ENCODE results near the gene ARHGAP32. TPM values are rescaled to one million over a fixed set of nuclear protein-coding genes. Genes with fewer than 3 reads are reported as not detected.

The ARHGAP32 gene
- total RNA-seq, 1 experiment from 2014 or later: 22.0 TPM

DNA sequence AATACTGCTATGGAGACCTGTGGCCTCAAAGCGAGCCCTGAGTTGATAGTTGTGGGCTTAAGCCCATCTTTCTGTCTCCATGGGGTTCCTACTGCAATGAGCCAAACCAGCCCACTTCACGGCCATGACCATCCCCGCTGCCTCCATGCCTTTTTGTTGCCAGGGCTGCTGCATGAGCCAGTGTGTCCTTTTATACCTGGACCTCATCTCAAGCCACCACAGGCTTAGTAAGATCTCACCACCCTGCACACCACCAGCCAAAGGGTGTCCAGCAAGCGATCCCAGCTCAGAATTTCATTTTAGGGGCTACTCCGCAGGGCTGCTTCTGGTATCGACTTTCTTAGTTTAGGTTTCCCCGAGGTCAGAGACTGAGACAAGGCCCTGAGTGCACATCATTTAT lies 257.8 kb downstream of the ARHGAP32 start:
- peaks cover 0 to 3% of the 10 kb centered on the region in 2 experiments; a peak in 2 of 5 replicates for H3K9me3 Mint-ChIP-seq
- H3K27ac Mint-ChIP-seq: no peak overlapping the region
- peaks cover 57% of the 10 kb centered on the region for H3K27me3 Mint-ChIP-seq (ENCODE audit: low read depth)
- Histone ChIP-seq H4K91ac (ENCODE audit: insufficient read length, low read depth, low read length) (no peak overlapping the region), H3K9me3 (ENCODE audit: control insufficient read depth, low read depth, low read length) (no peaks in the 10 kb centered on the region), H3T11ph (ENCODE audit: low read length) (no peak overlapping the region), H4K8ac (replicated peaks; ENCODE audit: insufficient read length, low read depth, low read length) (no peak overlapping the region), H2BK5ac (ENCODE audit: insufficient read length, low read length) (no peak overlapping the region), H3K18ac (ENCODE audit: insufficient read length, low read depth, low read length) (no peak overlapping the region), H2AFZ (ENCODE audit: low read length) (no peak overlapping the region), H3K27me3 (ENCODE audit: insufficient read depth, low read length) (peaks cover 2% of the 10 kb centered on the region; the same call in 1 of the 2 replicates), H3K23me2 (ENCODE audit: insufficient read length, low read depth, low read length, poor library complexity, severe bottlenecking) (no peaks in the 10 kb centered on the region), H4K5ac (ENCODE audit: insufficient read length, low read depth, low read length) (no peak overlapping the region), H2BK20ac (ENCODE audit: low read depth, low read length, poor library complexity, severe bottlenecking) (no peak overlapping the region), H3K9ac (ENCODE audit: extremely low read depth, insufficient read length, low read length) (no peak overlapping the region), H3K4ac (ENCODE audit: low read depth, low read length) (no peak overlapping the region), H3K4me1 (ENCODE audit: insufficient read depth, low read length) (no peaks in the 10 kb centered on the region; the same call in 1 of the 2 replicates), H3K23ac (ENCODE audit: insufficient read length, low read depth, low read length) (no peak overlapping the region), H3K79me2 (ENCODE audit: insufficient read depth, low read length) (no peaks in the 10 kb centered on the region), H3K56ac (ENCODE audit: insufficient read length, low read depth, low read length) (no peak overlapping the region), H4K20me1 (ENCODE audit: control insufficient read depth, insufficient read depth, insufficient read length) (no peaks in the 10 kb centered on the region), H2BK15ac (ENCODE audit: low read depth, low read length) (no peak overlapping the region), H3K4me2 (ENCODE audit: insufficient read depth, insufficient read length, low read length) (no peak overlapping the region), H3K27ac (ENCODE audit: insufficient read length, low read depth, low read length) (no peak overlapping the region), H3K14ac (ENCODE audit: insufficient read depth, low read length) (no peak overlapping the region), H2BK120ac (ENCODE audit: low read depth, low read length, poor library complexity, severe bottlenecking) (no peak overlapping the region), H3K79me1 (ENCODE audit: insufficient read depth, low read depth, low read length, poor library complexity, severe bottlenecking) (no peaks in the 10 kb centered on the region), H2AK5ac (ENCODE audit: insufficient read length, low read length) (no peak overlapping the region), H2BK12ac (ENCODE audit: insufficient read length, low read depth, low read length) (no peak overlapping the region)
- peaks cover 27 to 36% of the 10 kb centered on the region in 2 experiments for H3K4me1 Mint-ChIP-seq
- no peak for TF ChIP-seq CTCF (conservative IDR thresholded peaks at IDR 0.05)
- H3K36me3 Mint-ChIP-seq (ENCODE audit: insufficient read depth in 1 of 3, low read depth in 3 of 3): 0 out of 7 replicates have a peak, but pooled peaks cover 0 to 3% (median 0%) of the 10 kb centered on the region in 3 experiments
- no peak for DNase-seq
- H3K4me3 Mint-ChIP-seq: no peak overlapping the region
- no CpG with 5 or more reads among the region's 7 CpGs for WGBS (ENCODE audit: extremely low coverage, insufficient read length, low lambda C conversion rate)
